Left hindlimb (tissue), 1 donor: ENCODE results near the gene EXOC6.
"Not testable (repeated sequence)": the region's sequence is repeated elsewhere in the genome, so short reads cannot be mapped to it uniquely, and the experiment has no call there.

Experiments
- DNase-seq: peaks from one replicate; pipeline ENCODE4 v3.0.0-alpha.2; 2018

The EXOC6 gene

GRCh38 chr10:92957223-92958010 lies 109.1 kb downstream of the EXOC6 start:
- DNase-seq: no peak

GRCh38 chr10:92961638-92962037 lies 113.3 kb downstream of the EXOC6 start:
- no peak for DNase-seq

GRCh38 chr10:92965314-92965713 lies 117.0 kb downstream of the EXOC6 start:
- DNase-seq: no peak

GRCh38 chr10:92967641-92968040 lies 119.3 kb downstream of the EXOC6 start:
- no peak for DNase-seq

GRCh38 chr10:92969151-92969550 lies 120.8 kb downstream of the EXOC6 start:
- DNase-seq: no peak

GRCh38 chr10:92970301-92971070 lies 122.2 kb downstream of the EXOC6 start:
- DNase-seq: no peak

GRCh38 chr10:92972066-92972870 lies 123.9 kb downstream of the EXOC6 start:
- DNase-seq: no peak

- DNase-seq: no peak
These were observed 124.6 kb downstream of the EXOC6 start for GRCh38 chr10:92972886-92973285.

GRCh38 chr10:92976278-92976677 lies 128.0 kb downstream of the EXOC6 start:
- DNase-seq: not testable (repeated sequence)

- no peak for DNase-seq
These were observed 140.9 kb downstream of the EXOC6 start for GRCh38 chr10:92989250-92989649.

GRCh38 chr10:92990615-92991014 lies 142.3 kb downstream of the EXOC6 start:
- DNase-seq: no peak

GRCh38 chr10:92991513-92991912 lies 143.2 kb downstream of the EXOC6 start:
- no peak for DNase-seq

GRCh38 chr10:92993699-92994272 lies 145.5 kb downstream of the EXOC6 start:
- no peak for DNase-seq

GRCh38 chr10:92995509-92995908 lies 147.2 kb downstream of the EXOC6 start:
- no peak for DNase-seq

GRCh38 chr10:92997620-92998019 lies 149.3 kb downstream of the EXOC6 start:
- DNase-seq: no peak

GRCh38 chr10:92999191-92999590 lies 150.9 kb downstream of the EXOC6 start:
- no peak for DNase-seq

- DNase-seq: no peak
These were observed 158.2 kb downstream of the EXOC6 start for GRCh38 chr10:93006435-93007039.

GRCh38 chr10:93015722-93016121 lies 167.4 kb downstream of the EXOC6 start:
- DNase-seq: no peak

- no peak for DNase-seq
These were observed 174.8 kb downstream of the EXOC6 start for GRCh38 chr10:93023013-93023650.

- no peak for DNase-seq
These were observed 177.8 kb downstream of the EXOC6 start for GRCh38 chr10:93026072-93026471.

- DNase-seq: no peak
These were observed 179.2 kb downstream of the EXOC6 start for GRCh38 chr10:93027508-93027907.

GRCh38 chr10:93028883-93029282 lies 180.6 kb downstream of the EXOC6 start:
- DNase-seq: no peak
